ENCODE results near the gene LBX1.
"Not testable (repeated sequence)": the region's sequence is repeated elsewhere in the genome, so short reads cannot be mapped to it uniquely, and the experiment has no call there.

The LBX1 gene

DNA sequence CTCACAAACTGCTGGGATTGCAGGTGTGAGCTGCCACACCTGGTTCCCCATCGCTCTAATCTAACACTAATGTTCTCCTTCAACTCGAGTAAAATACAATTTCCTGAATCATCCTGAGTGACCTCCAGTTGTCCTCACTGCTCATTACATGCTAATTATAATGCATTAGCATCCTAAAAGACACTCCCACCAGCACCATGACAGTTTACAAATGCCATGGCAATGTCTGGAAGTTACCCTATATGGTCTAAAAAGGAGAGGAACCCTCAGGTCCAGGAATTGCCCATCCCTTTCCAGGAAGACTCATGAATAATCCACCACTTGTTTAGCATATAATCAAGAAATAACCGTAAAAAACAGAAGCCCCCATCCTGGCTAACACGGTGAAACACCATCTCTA, 26.6 kb downstream of the LBX1 start:
- DNase-seq = not testable (repeated sequence)

DNA sequence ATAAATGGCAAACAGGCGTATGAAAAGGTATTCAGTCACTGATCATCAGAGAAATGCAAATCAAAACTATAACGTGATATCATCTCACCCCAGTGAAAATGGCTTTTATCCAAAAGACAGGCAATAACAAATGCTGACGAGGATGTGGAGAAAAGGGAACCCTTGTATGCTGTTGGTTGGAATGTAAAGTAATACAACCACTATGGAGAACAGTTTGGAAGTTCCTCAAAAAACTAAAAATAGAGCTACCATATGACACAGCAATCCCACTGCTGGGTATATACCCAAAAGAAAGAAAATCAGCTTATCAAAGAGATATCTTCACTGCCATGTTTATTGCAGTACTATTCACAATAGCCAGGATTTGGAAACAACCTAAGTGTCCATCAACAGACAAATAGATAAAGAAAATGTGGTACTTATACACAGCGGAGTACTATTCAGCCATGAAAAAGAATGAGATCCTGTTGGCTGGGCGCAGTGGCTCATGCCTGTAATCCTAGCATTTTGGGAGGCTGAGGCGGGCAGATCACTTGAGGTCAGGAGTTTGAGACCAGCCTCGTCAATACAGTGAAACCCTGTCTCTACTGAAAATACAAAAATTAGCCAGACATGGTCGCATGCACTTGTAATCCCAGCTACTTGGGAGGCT, 30.8 kb downstream of the LBX1 start:
- not testable (repeated sequence) for DNase-seq

DNA sequence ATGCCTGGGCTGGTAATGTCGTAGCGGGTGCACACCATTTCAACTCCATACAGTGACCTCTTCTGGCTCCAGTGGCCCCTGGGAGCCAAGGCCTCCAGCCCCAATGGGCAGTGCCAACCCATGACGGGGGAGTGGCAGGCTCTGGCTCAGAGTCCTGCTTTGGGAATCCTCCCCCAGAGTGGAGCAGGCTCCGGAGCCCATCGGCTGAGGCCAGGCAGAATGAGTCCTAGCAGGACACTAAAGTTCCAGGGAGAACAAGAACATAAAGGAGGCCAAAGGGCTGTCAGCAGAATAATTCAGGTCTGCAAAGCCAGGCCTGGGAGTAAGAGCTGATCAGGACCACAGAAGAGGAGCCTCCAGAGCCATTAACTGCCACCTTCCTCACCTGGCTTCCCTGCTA, 33.3 kb downstream of the LBX1 start:
- DNase-seq = no peak

DNA sequence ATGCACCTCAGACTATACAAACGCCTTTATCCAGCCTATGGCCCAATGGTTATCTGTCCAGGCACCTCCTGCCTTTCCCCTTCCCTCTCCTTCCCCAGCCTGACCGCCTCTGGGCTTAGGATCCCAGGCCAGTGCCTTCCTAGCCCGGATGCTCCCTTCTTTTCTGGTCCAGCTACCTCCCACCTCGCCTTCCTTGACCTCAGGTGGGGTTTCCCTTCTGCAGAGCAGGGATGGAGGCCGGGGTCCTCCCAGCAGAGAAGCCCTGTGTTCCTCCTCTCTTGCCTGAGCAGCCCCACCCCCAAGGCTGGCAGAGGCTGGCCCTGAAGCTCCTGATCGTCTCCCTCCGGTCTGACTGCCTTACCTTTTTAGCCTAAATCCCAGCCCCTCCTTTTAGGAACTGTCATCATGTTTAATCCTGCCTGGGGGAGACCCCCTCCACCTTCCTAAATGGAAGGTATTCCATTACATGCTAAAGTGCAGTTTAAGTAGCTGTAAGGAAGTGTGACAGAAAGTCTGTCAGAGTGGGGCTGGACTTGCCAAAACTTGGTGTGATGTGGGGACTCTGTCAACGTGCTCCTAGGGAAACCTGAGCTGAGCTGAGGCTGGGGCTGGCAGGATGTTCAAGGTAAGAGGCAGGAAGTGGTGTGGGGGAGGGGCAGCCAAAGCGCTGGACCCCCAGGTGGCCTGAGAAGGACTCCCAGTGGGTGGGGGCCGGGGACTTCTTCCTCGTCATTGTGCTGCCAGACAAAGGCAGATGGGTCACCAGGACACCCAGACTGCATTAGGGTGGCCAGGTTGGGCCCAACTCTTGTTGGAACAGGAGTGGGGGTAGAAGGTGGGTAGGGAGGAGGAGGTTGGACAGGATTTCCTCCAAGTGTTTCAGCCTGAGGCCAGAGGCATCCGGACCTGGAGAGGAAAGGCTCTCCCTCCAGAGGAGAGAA, 39.5 kb downstream of the LBX1 start:
- no peak for DNase-seq

DNA sequence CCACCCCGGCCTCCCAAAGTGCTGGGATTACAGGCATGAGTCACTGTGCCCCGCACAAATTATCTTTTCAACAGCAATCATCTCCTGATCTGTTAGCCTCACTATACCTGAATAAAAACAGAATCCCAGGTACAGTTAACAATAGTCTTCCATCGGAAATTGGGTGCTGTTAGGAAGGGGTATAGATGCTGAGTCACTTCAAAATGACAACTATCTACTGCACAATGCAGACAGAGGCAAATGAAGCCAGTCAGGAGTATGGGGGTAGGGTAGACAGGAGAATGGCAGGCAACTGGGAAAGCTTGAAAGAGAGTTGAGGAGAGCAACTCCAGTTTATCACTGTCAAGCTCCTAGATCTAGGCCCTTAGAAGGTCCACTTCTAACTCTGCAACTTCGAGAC, 40.3 kb downstream of the LBX1 start:
- no peak for DNase-seq

DNA sequence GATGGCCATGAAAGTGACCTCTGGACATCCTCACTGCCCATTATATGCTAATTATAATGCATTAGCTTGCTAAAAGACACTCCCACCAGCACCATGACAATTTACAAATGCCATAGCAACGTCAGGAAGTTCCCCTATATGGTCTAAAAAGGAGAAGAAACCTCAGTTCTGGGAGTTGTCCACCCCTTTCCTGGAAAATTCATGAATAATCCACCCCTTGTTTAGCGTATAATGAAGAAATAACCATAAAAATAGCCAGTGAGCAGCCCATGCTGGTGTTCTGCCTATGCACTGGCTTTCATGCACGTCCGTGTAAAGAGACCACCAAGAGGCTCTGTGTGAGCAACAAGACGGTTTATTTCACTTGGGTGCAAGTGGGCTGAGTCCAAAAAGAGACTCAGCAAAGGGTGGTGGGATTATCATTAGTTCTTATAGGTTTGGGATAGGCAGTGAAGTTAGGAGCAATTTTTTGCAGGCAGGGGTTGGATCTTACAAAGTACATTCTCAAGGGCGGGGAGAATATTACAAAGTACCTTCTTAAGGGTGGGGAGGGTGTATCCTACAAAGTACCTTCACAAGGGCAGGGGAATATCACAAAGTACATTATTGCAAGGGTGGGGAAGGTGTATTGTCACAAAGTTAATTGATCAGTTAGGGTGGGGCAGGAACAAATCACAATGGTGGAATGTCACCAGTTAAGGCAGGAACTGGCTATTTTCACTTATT, 45.6 kb downstream of the LBX1 start:
- no peak for DNase-seq

DNA sequence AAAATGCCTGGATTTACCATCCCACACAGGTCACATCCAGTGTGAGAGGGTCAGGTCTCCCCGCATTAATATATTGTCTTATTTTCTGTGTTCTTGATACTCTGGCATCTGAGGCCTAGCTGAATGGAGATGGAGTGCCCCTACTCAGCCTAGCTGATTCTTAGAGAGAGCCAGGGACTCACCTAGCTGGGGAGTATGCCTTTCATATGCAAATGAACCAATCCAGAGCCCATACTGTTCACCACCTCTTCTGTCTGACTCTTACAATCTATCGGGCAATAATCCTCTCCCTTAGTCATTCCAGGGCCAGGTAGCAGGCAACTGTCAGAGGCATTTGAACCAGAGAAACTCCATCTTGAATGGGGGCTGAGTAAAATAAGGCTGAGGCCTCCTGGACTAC, 46.3 kb downstream of the LBX1 start:
- no peak for DNase-seq

Measured in left hindlimb (tissue), 1 donor.